D721Med (cell line): ENCODE measurements around the gene SRCAP.
"Not testable (repeated sequence)": the region's sequence is repeated elsewhere in the genome, so short reads cannot be mapped to it uniquely, and the experiment has no call there.

Experiments
- DNase-seq: peaks from one replicate; pipeline ENCODE4 v3.0.0; 2011; ENCODE audit warnings: low spot score; ENCODE audit not compliant: insufficient read length
- FAIRE-seq: peaks from 2 replicates; lab custom pipeline; 2011; peaks lifted over from hg19 to GRCh38; lab: Jason Lieb, UNC
- TF ChIP-seq, protein P1 (sequence below): IDR thresholded peaks from 2 replicates; pipeline ENCODE4 v1.5.1; 2012; ENCODE audit warnings: mild to moderate bottlenecking, control low read depth; ENCODE audit not compliant: insufficient read depth; ENCODE audit errors: missing control alignments

Gene SRCAP

DNA sequence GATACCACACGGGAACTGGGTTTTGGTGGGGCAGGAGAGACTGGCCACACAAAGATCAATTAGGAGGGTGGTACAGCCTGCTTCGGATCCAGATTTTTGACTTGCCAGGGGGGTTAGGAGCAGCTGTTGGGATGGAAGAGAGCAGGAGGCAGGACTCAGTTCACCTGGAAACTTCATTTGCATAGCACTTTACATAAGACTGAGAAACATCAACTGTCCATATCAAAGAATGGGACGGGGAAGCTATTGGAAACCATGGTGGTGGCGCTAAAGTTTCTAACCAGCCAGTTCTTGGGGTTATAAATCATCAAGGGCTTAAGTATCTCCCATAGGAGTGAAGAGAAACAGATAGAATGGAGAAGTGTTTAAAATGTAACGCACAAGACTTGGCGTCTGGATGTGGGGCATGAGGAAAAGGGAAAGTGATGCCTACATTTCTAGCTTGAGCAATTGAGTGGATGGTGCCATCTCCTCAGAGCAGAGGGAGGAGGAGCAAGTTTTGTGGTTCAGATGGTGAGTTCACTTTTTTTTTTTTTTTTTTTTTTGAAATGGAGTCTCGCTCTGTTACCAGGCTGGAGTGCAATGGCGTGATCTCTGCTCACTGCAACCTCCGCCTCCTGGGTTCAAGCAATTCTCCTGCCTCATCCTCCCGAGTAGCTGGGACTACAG is 6.4 kb upstream of the SRCAP start:
- FAIRE-seq (no peak), DNase-seq (no peak)
- TF ChIP-seq, protein P1, sequence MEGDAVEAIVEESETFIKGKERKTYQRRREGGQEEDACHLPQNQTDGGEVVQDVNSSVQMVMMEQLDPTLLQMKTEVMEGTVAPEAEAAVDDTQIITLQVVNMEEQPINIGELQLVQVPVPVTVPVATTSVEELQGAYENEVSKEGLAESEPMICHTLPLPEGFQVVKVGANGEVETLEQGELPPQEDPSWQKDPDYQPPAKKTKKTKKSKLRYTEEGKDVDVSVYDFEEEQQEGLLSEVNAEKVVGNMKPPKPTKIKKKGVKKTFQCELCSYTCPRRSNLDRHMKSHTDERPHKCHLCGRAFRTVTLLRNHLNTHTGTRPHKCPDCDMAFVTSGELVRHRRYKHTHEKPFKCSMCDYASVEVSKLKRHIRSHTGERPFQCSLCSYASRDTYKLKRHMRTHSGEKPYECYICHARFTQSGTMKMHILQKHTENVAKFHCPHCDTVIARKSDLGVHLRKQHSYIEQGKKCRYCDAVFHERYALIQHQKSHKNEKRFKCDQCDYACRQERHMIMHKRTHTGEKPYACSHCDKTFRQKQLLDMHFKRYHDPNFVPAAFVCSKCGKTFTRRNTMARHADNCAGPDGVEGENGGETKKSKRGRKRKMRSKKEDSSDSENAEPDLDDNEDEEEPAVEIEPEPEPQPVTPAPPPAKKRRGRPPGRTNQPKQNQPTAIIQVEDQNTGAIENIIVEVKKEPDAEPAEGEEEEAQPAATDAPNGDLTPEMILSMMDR, result no peak

DNA sequence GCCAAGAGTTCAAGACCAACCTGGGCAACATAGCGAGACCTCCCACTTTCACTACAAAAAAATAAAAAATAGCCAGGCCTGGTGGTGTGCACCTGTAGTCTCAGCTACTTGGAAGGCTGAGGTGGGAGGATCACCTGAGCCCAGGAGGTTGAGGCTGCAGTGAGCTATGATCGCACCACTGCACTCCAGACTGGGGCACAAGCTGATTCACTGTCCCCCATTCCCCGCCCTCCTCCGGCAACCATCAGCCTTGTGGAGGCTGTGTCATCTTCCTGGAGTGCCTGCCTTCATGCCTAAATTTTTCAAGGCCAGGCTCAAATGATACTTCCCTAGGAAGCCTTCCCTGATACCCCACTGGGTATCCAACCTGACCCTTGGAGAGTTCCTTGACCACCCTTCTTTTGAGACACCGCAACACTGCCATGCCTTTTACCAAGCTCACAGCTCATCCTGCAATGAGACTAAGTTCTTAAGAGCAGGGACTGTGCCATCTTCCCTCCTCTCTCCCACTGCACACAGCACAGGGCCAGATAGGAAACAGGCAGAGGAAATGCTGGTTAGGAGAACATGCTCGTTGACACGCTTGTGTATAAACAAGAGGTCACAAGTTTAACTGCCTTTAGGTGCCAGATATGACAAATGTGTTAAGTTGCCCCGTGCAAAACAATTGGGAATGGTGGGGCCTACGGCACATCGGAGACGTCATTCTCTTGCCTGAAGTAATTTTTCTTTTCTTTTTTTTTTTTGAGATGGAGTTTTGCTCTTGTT is 3.9 kb upstream of the SRCAP start:
- DNase-seq (no peak), FAIRE-seq (no peak)
- TF ChIP-seq, protein P1, result no peak

DNA sequence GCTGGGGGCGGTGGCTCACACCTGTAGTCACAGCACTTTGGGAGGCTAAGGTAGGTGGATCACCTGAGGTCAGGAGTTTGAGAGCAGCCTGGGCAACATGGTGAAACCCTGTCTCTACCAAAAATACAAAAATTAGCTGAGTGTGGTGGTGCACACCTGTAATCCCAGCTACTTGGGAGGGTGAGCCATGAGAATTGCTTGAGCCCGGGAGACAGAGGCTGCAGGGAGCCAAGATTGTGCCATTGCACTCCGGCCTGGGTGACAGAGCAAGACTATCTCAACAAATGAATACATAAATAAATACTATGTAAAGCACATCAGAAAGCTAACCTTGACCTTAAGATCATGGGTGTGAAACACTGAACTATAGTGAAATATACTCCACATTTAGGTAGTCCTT is 2.3 kb upstream of the SRCAP start:
- FAIRE-seq, DNase-seq: not testable (repeated sequence)

DNA sequence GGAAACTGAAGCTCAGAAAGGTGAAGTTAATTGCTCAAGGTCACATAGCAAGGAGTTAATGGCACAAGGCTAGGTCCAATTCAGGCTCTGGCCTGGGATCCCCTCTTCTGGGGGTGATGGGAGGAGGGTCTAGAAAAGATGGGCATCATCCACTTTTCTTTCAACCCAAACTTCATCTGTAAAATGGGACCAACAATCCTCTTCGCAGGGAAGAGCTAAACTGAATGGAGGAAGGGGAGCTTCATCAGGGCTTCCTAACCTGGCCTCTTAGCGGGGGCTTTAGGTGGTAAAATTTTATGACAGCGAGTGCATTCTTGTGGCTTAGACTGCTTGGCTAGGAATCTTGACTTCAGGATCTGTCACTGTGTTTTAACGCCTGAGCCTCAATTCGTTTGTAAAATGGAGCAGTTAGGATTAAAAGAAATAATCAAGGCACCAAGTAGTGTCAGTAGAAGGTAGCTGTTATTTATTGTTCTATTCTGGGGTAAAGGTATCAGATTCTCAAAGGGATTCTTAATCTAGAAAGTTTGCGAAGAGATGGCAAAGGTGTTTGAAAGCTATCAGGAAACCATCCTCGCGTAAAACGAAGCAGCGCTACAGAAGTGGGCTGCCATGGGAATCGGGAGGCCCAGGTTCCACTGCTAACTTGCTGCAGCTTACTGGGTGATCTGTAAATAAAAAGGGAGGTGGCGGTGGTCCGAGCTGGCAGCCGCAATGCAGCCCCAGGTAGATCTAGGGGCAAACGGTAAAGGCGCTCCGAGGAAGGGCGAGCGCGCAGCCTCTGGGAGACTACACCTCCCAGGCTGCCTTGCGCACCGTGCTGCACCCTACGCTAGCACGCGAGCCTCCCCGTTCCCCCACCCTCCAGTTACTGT is 1.5 kb upstream of the SRCAP start:
- DNase-seq, result peak; percentile 79
- no peak for FAIRE-seq
- TF ChIP-seq, protein P1, result no peak

DNA sequence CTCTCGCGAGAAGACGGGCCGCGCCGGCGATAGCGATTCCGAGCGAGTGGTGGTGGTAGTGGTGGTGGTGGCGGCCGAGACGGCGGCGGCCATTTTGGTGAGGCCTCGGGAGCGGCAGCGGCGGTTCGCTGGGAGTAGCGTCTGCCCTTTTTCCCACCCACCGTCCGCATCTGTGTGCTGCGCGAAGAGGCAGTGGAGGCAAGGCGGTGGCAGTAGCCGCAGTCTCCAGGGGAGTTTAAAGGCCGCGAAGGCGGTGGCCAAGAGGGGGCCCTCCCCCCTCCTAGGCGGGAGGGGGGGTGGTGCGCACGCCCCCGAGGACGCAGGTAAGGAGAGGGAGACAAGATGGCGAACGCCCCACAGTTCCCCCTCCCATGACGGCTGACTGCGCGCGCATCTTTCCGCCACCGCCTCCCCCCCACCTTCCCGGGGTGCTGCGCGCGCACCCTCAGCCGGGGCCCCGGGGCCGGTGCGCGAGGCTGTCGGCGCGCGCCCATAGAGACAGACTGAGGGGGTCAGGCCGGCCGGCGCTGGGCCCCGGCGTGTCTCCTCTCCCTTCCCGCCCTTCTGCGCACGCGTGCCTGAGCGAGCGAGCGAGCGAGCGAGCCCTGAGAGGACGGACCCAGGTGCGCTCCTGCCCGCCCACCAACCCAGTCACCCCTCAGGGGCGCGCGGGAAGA is 694 bp upstream of the SRCAP start:
- DNase-seq, result peak; percentile 80
- TF ChIP-seq, protein P1, result no peak
- FAIRE-seq, result no peak

DNA sequence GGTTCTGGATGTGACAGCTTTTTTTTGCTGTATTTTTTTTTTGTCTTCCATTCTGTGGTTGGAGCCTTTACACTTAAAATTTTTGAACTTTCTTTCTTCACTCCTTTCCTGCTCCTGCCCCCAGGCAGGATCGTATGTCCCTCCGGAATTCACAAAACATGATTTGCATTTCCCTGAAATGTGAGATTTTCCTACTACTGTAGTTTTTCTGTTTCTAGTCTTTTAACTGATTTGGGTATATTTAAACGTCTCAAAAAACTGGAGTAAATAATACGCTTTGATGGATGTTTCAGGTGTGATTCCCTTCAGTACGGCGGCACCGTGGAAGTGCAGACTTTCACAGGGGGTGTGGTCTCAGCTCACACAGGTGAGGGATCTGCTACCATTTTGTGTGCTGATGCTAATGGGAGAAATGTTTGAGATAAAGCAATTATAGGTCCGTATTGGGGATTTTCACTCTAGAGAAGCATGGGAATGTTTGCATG is 686 bp downstream of the SRCAP start:
- DNase-seq, result no peak
- TF ChIP-seq, protein P1, result no peak
- FAIRE-seq, result no peak

DNA sequence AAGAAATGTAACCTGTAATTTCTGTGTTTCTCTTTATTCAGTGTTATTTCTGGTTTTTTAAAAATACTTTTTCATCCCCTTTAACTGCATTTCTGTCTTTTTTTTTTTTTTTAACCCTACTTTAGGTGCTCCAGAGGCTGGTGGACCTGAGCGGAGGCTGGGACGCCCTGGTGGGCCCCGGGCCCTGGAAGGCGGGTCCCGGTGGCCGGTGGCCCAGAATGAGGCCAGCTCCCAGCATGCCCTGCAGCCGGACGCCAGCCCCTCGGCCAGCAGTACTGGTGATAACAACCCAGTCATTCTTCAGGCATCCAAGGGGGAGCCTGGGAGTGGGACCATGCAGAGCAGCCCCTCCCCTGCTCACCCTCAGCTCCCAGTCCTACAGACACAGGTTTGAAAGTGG is 1.5 kb downstream of the SRCAP start:
- no peak for FAIRE-seq
- TF ChIP-seq, protein P1, result no peak
- no peak for DNase-seq
